Endothelial cell (in vitro differentiated cells): ENCODE data around the gene ZSWIM8. TPM values are rescaled to one million over a fixed set of nuclear protein-coding genes. Genes with fewer than 3 reads are reported as not detected.

Experiments used
- DNase-seq: peaks from one replicate; pipeline ENCODE4 v3.0.0; 2021; ENCODE audit warnings: low spot score
- H3K27ac Mint-ChIP-seq: one replicate; pipeline ENCODE4 v1.8.0; 2021; ENCODE audit warnings: mixed read lengths, inconsistent platforms; ENCODE audit not compliant: unreplicated experiment
- H3K27me3 Mint-ChIP-seq: one replicate; pipeline ENCODE4 v1.8.0; 2021; ENCODE audit warnings: mild to moderate bottlenecking, moderate library complexity, mixed read lengths, inconsistent platforms; ENCODE audit not compliant: unreplicated experiment
- H3K36me3 Mint-ChIP-seq: one replicate; pipeline ENCODE4 v1.8.0; 2021; ENCODE audit warnings: mild to moderate bottlenecking, low read depth, mixed read lengths, inconsistent platforms; ENCODE audit not compliant: unreplicated experiment
- H3K4me1 Mint-ChIP-seq: one replicate; pipeline ENCODE4 v1.8.0; 2021; ENCODE audit warnings: mild to moderate bottlenecking, mixed read lengths, inconsistent platforms; ENCODE audit not compliant: unreplicated experiment
- H3K4me3 Mint-ChIP-seq: one replicate; pipeline ENCODE4 v1.8.0; 2021; ENCODE audit warnings: mild to moderate bottlenecking, mixed read lengths, inconsistent platforms; ENCODE audit not compliant: unreplicated experiment
- H3K9me3 Mint-ChIP-seq: one replicate; pipeline ENCODE4 v1.8.0; 2021; ENCODE audit warnings: mixed read lengths, inconsistent platforms; ENCODE audit not compliant: unreplicated experiment
- CTCF ChIP-seq: fragments of 200-600 bp; sonication (generic); IDR thresholded peaks from one replicate; pipeline ENCODE4 v1.5.0; 2021; ENCODE audit warnings: antibody characterized with exemption; ENCODE audit not compliant: unreplicated experiment
- total RNA-seq: library from RNA; stranded (reverse); fragmentation: NEBNext Ultra II Directional; extraction: Animal tissue kit (Norgen Biotek cat#: 25700); gene quantifications from one replicate; pipeline ENCODE4 v1.2.1, GENCODE V29; 2021; ENCODE audit not compliant: unreplicated experiment

Gene ZSWIM8
- total RNA-seq, 1 donor from 2014 or later = 176 TPM

- no peak for TF ChIP-seq CTCF
- no peaks in the 10 kb centered on the region for H3K9me3 Mint-ChIP-seq
- H3K27ac Mint-ChIP-seq = peak overlapping the region; percentile 45
- peak overlapping the region; percentile 99 for H3K4me3 Mint-ChIP-seq
- H3K27me3 Mint-ChIP-seq = peaks cover 6% of the 10 kb centered on the region
- H3K36me3 Mint-ChIP-seq = peaks cover 18% of the 10 kb centered on the region
- peaks cover 28% of the 10 kb centered on the region for H3K4me1 Mint-ChIP-seq
- DNase-seq = no peak
These were observed 4.4 kb upstream of the ZSWIM8 start for GRCh38 chr10:73780966-73781365.

GRCh38 chr10:73781548-73781878 is 3.9 kb upstream of the ZSWIM8 start:
- Mint-ChIP-seq H3K4me1 (peaks cover 33% of the 10 kb centered on the region), H3K27ac (peak overlapping the region; percentile 99), H3K4me3 (peak overlapping the region; percentile 99), H3K36me3 (peaks cover 22% of the 10 kb centered on the region), H3K9me3 (no peaks in the 10 kb centered on the region), H3K27me3 (peaks cover 11% of the 10 kb centered on the region)
- TF ChIP-seq CTCF = no peak
- no peak for DNase-seq

- H3K4me1 Mint-ChIP-seq = peaks cover 37% of the 10 kb centered on the region
These were observed 3.3 kb upstream of the ZSWIM8 start, which contains the start of gene CHCHD1 for GRCh38 chr10:73781879-73782748. TSS of gene CHCHD1 (plus strand) at chr10:73782048. CDS start at chr10:73782076, 28 bp downstream.

GRCh38 chr10:73782749-73783085 is 2.7 kb upstream of the ZSWIM8 start:
- peaks cover 13% of the 10 kb centered on the region for H3K27me3 Mint-ChIP-seq
- no peaks in the 10 kb centered on the region for H3K9me3 Mint-ChIP-seq
- H3K27ac Mint-ChIP-seq = peak overlapping the region; percentile 99
- peaks cover 40% of the 10 kb centered on the region for H3K4me1 Mint-ChIP-seq
- peak overlapping the region; percentile 99 for H3K4me3 Mint-ChIP-seq
- no peak for DNase-seq
- H3K36me3 Mint-ChIP-seq = peaks cover 17% of the 10 kb centered on the region
- TF ChIP-seq CTCF = no peak

More at GRCh38 chr10:73781879-73782748, 3.3 kb upstream of the ZSWIM8 start, which contains the start of gene CHCHD1:
- peak; percentile 87 for DNase-seq
- Mint-ChIP-seq H3K27me3 (peaks cover 13% of the 10 kb centered on the region), H3K36me3 (peaks cover 17% of the 10 kb centered on the region), H3K27ac (peak within 1 kb of the TSS; percentile 99), H3K4me3 (peak within 1 kb of the TSS; percentile 99), H3K9me3 (no peaks in the 10 kb centered on the region)
- TF ChIP-seq CTCF = no peak
